Measurements from ENCODE around the gene JHY. TPM values are rescaled to one million over a fixed set of nuclear protein-coding genes. Genes with fewer than 3 reads are reported as not detected.
"Not testable (repeated sequence)": the region's sequence is repeated elsewhere in the genome, so short reads cannot be mapped to it uniquely, and the experiment has no call there.

Gene JHY
- total RNA-seq, 4 donors from 2014 or later = 9.6 to 14.9 (median 10.6) TPM

DNA sequence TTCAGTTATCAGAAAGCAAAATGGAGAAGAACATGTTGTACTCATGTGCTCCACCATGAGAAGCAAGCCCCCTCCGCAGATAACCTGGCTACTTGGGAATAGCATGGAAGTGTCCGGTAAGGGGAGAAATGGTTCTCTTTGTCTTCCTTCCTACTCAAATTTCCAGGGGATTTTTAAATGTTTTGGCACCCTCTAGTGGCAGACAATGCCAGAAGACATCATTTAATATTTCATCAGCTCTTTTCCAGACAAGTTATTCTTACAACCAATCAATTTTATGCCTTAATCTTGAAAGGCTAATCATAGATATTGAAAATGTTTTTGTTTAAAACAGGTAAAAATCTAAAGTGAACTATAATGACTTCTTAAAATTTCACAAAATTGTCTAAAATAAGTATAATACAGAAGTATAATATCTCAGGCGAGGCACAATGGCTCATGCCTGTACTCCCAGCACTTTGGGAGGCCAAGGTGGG, 28.6 kb upstream of the JHY start:
- H3K27me3 ChIP-seq = peaks cover 0 to 26% (median 0%) of the 10 kb centered on the region in 4 donors
- H3K4me1 ChIP-seq = no peaks in the 10 kb centered on the region
- no peaks in the 10 kb centered on the region for H3K9me3 ChIP-seq
- no peak overlapping the region for H3K27ac ChIP-seq (replicated peaks in 1 of 4)
- TF ChIP-seq, protein P1, sequence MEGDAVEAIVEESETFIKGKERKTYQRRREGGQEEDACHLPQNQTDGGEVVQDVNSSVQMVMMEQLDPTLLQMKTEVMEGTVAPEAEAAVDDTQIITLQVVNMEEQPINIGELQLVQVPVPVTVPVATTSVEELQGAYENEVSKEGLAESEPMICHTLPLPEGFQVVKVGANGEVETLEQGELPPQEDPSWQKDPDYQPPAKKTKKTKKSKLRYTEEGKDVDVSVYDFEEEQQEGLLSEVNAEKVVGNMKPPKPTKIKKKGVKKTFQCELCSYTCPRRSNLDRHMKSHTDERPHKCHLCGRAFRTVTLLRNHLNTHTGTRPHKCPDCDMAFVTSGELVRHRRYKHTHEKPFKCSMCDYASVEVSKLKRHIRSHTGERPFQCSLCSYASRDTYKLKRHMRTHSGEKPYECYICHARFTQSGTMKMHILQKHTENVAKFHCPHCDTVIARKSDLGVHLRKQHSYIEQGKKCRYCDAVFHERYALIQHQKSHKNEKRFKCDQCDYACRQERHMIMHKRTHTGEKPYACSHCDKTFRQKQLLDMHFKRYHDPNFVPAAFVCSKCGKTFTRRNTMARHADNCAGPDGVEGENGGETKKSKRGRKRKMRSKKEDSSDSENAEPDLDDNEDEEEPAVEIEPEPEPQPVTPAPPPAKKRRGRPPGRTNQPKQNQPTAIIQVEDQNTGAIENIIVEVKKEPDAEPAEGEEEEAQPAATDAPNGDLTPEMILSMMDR (IDR thresholded peaks at IDR 0.05) = peak; percentile 64 to 70 (median 70)
- no peak for TF ChIP-seq EP300 (IDR thresholded peaks at IDR 0.05)
- TF ChIP-seq POLR2A (IDR thresholded peaks at IDR 0.05; ENCODE audit: low read depth) = no peak
- TF ChIP-seq POLR2AphosphoS5 (IDR thresholded peaks at IDR 0.05) = no peak
- no peak for DNase-seq (ENCODE audit: extremely low spot score)
- intact Hi-C loops (cut with DNase I) = loop anchor here (5.0 kb wide), 2 partner anchors 57 to 222 kb away; no protein-coding TSS in a partner anchor
- 43% methylated on average over 3 of the region's 3 CpGs for WGBS
- no peaks in the 10 kb centered on the region for H3K36me3 ChIP-seq
- H3K4me3 ChIP-seq = no peak overlapping the region

GRCh38 chr11:122861631-122862030, 20.9 kb upstream of the JHY start:
- Histone ChIP-seq H3K36me3 (no peaks in the 10 kb centered on the region), H3K9me3 (no peaks in the 10 kb centered on the region), H3K27ac (replicated peaks in 1 of 4) (no peak overlapping the region), H3K4me1 (peaks cover 0 to 4% (median 0%) of the 10 kb centered on the region in 4 donors), H3K4me3 (no peak overlapping the region), H3K27me3 (peaks cover 0 to 16% (median 0%) of the 10 kb centered on the region in 4 donors)
- WGBS = 78% methylated on average over 3 of the region's 3 CpGs
- intact Hi-C loops (cut with DNase I) = loop anchor here (2.0 to 10.0 kb wide), 3 partner anchors 161 to 403 kb away; no protein-coding TSS in a partner anchor
- no peak for DNase-seq (ENCODE audit: extremely low spot score)
- TF ChIP-seq EP300 (IDR thresholded peaks at IDR 0.05) (no peak), POLR2AphosphoS5 (IDR thresholded peaks at IDR 0.05) (no peak), POLR2A (IDR thresholded peaks at IDR 0.05; ENCODE audit: low read depth) (no peak)
- TF ChIP-seq, protein P1 (IDR thresholded peaks at IDR 0.05) = no peak

DNA sequence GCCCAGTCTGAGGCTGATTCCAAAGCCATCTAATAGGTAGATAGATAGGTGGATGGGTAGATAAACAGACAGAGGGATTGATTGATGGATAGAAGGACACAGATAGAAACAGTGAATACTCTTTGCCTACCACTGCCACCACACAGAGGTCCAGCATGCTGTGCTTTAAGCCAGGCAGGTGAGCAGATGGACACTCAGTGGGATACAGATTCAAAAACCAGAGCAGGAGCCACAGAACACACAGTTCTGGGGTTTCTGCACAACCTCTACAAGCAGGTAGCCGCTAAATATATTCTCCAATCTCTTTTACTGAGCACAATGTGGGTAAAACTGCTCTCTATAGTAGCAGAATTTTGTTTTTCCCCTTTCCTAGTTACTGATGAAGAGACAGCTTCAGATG, 20.5 kb upstream of the JHY start:
- WGBS = 91% methylated on average over 1 of the region's 1 CpG
- H3K4me1 ChIP-seq = peaks cover 0 to 4% (median 0%) of the 10 kb centered on the region in 4 donors

GRCh38 chr11:122863154-122863553, 19.4 kb upstream of the JHY start:
- not testable (repeated sequence) for DNase-seq (ENCODE audit: extremely low spot score); H3K4me3 ChIP-seq; H3K9me3 ChIP-seq; H3K36me3 ChIP-seq; H3K27ac ChIP-seq (replicated peaks in 1 of 4); H3K4me1 ChIP-seq
- intact Hi-C loops (cut with DNase I) = loop anchor here (2.0 to 10.0 kb wide), 3 partner anchors 160 to 402 kb away; no protein-coding TSS in a partner anchor
- 94% methylated on average over 1 of the region's 1 CpG for WGBS
- H3K27me3 ChIP-seq = peaks cover 0 to 18% (median 0%) of the 10 kb centered on the region in 4 donors

More for the DNA sequence above, 20.5 kb upstream of the JHY start:
- no peak overlapping the region for H3K27ac ChIP-seq (replicated peaks in 1 of 4)
- no peaks in the 10 kb centered on the region for H3K9me3 ChIP-seq
- DNase-seq (ENCODE audit: extremely low spot score) = no peak
- intact Hi-C loops (cut with DNase I) = loop anchor here (2.0 to 10.0 kb wide), 3 partner anchors 161 to 403 kb away; no protein-coding TSS in a partner anchor
- no peak overlapping the region for H3K4me3 ChIP-seq
- TF ChIP-seq, protein P1 (IDR thresholded peaks at IDR 0.05) = no peak
- no peak for TF ChIP-seq EP300 (IDR thresholded peaks at IDR 0.05)
- TF ChIP-seq POLR2A (IDR thresholded peaks at IDR 0.05; ENCODE audit: low read depth) = no peak
- no peak for TF ChIP-seq POLR2AphosphoS5 (IDR thresholded peaks at IDR 0.05)
- no peaks in the 10 kb centered on the region for H3K36me3 ChIP-seq
- peaks cover 0 to 18% (median 0%) of the 10 kb centered on the region in 4 donors for H3K27me3 ChIP-seq

DNA sequence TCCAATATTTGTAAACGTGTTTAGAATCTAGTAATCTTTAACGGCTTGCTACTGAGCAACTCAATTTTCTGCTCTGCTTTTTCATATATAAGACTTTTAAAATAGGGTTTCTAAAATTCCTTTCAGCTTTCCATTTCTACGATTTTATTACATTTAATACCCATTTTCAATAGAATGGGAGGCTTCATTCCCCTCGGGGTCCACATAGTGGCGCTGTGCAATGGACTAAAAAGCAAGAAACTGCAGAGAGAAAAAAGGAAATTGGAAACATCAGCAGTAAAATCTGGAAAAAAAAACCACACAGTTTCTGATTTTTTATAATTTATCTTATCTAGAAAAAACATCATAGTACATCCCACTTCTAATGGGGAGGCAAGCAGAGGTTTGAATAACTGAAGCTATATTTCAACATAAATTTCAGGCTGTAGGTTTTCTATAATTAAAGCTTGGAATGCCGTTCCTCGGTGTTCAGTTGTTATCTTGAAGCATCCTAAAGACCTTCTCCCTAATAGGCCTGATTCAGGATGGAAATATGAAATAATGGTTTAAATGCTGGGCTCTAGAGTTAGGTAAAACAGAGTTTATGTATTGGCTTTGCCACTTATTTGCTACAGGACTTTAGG, 18.7 kb upstream of the JHY start:
- DNase-seq (ENCODE audit: extremely low spot score) = peak; percentile 21
- intact Hi-C loops (cut with DNase I) = loop anchor here (2.0 to 10.0 kb wide), 3 partner anchors 159 to 401 kb away; no protein-coding TSS in a partner anchor
- peaks cover 0 to 4% (median 0%) of the 10 kb centered on the region in 4 donors for H3K4me1 ChIP-seq
- H3K4me3 ChIP-seq = no peak overlapping the region
- peaks cover 0 to 18% (median 0%) of the 10 kb centered on the region in 4 donors for H3K27me3 ChIP-seq
- no peaks in the 10 kb centered on the region for H3K9me3 ChIP-seq
- no peaks in the 10 kb centered on the region for H3K36me3 ChIP-seq
- WGBS = 25% methylated on average over 7 of the region's 7 CpGs
- no peak overlapping the region for H3K27ac ChIP-seq (replicated peaks in 1 of 4)
- no peak for TF ChIP-seq POLR2A (IDR thresholded peaks at IDR 0.05; ENCODE audit: low read depth)
- TF ChIP-seq, protein P1 (IDR thresholded peaks at IDR 0.05) = peak; percentile 79 to 87 (median 84)

All from esophagus muscularis mucosa (tissue), 4 donors.